SU-DHL-6 (cell line): ENCODE results near the gene NDUFS1.

Experiments used
- EZH2phosphoT487 ChIP-seq: fragments of 200-600 bp; sonication (generic), shearing (Covaris generic); conservative IDR thresholded peaks from 2 replicates; pipeline ENCODE4 v1.6.1; 2018; ENCODE audit warnings: mild to moderate bottlenecking, antibody characterized with exemption, low read length, moderate library complexity, mixed read lengths
- TF ChIP-seq, protein P1 (sequence below): fragments of 200-600 bp; sonication (generic); IDR thresholded peaks from one replicate; pipeline ENCODE4 v1.5.1; 2017; ENCODE audit warnings: antibody characterized with exemption, mild to moderate bottlenecking, low read length, moderate library complexity; ENCODE audit not compliant: insufficient read depth, poor library complexity, severe bottlenecking

GRCh38 chr2:206105038-206105437, 54.2 kb downstream of the NDUFS1 start:
- no peak for TF ChIP-seq EZH2phosphoT487
- TF ChIP-seq, protein P1, sequence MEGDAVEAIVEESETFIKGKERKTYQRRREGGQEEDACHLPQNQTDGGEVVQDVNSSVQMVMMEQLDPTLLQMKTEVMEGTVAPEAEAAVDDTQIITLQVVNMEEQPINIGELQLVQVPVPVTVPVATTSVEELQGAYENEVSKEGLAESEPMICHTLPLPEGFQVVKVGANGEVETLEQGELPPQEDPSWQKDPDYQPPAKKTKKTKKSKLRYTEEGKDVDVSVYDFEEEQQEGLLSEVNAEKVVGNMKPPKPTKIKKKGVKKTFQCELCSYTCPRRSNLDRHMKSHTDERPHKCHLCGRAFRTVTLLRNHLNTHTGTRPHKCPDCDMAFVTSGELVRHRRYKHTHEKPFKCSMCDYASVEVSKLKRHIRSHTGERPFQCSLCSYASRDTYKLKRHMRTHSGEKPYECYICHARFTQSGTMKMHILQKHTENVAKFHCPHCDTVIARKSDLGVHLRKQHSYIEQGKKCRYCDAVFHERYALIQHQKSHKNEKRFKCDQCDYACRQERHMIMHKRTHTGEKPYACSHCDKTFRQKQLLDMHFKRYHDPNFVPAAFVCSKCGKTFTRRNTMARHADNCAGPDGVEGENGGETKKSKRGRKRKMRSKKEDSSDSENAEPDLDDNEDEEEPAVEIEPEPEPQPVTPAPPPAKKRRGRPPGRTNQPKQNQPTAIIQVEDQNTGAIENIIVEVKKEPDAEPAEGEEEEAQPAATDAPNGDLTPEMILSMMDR, result no peak
